HPDE6-E6E7 (cell line): Measurements from ENCODE around the gene ICAM4.
A peak's percentile ranks its signal among the peaks of the same experiment; 100 is the strongest.
"Not testable (repeated sequence)": the region's sequence is repeated elsewhere in the genome, so short reads cannot be mapped to it uniquely, and the experiment has no call there.

ENCODE experiments used
- DNase-seq: peaks from one replicate; pipeline ENCODE4 v3.0.0; 2011; ENCODE audit warnings: missing footprints; ENCODE audit errors: extremely low spot score

ICAM4 gene

GRCh38 chr19:10268071-10268470 is 18.7 kb upstream of the ICAM4 start:
- no peak for DNase-seq

DNA sequence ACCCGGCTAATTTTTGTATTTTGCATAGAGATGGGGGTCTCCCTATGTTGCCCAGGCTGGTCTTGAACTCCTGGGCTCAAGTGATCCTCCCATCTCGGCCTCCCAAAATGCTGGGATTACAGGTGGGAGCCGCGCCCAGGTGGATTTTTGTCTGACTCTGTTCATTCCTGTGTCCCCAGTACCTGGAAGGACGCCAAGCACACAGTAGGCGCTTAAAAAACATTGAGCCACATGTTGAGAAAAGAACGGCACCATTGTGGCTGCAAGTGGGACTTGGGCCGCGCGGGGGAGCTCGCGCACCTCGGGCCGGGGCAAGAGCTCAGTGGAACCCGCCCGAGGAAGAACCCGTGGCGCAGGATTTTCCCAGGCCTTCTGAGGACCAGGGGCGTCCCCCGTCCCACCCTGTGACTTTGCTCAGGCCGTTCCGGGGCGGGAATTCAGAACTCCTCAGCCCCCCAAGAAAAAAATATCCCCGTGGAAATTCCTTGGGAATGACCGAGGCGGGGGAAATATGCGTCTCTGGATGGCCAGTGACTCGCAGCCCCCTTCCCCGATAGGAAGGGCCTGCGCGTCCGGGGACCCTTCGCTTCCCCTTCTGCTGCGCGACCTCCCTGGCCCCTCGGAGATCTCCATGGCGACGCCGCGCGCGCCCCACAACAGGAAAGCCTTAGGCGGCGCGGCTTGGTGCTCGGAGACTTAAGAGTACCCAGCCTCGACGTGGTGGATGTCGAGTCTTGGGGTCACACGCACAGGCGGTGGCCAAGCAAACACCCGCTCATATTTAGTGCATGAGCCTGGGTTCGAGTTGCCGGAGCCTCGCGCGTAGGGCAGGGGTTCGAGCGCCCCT is 17.2 kb upstream of the ICAM4 start:
- DNase-seq: no peak

GRCh38 chr19:10270180-10270615 is 16.6 kb upstream of the ICAM4 start:
- DNase-seq: no peak

DNA sequence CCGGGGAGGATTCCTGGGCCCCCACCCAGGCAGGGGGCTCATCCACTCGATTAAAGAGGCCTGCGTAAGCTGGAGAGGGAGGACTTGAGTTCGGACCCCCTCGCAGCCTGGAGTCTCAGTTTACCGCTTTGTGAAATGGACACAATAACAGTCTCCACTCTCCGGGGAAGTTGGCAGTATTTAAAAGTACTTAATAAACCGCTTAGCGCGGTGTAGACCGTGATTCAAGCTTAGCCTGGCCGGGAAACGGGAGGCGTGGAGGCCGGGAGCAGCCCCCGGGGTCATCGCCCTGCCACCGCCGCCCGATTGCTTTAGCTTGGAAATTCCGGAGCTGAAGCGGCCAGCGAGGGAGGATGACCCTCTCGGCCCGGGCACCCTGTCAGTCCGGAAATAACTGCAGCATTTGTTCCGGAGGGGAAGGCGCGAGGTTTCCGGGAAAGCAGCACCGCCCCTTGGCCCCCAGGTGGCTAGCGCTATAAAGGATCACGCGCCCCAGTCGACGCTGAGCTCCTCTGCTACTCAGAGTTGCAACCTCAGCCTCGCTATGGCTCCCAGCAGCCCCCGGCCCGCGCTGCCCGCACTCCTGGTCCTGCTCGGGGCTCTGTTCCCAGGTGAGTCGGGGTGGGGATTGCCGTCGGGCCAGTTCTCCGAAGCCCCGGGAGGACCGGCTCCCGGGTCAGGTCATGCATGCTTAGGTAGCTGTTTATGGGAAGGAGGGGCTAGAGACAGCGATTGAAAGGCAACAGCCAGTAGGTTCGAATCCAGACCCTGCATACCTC is 15.9 kb upstream of the ICAM4 start, which contains the start of gene ICAM1:
Gene ICAM1, plus strand, starts transcription at position 505 of the 779 bp plus-strand sequence. Its CDS starts 40 bp downstream, at position 545.
- no peak for DNase-seq

GRCh38 chr19:10271543-10272086 is 15.1 kb upstream of the ICAM4 start:
- no peak for DNase-seq

DNA sequence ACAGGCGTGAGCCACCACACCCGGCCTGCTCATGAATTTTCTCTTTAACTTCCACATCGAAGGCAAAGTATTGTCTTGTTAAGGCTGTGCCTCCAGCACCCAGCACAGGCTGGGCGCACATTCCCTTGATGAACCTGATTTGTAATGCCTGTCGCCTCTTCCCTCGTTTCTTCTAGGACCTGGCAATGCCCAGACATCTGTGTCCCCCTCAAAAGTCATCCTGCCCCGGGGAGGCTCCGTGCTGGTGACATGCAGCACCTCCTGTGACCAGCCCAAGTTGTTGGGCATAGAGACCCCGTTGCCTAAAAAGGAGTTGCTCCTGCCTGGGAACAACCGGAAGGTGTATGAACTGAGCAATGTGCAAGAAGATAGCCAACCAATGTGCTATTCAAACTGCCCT is 12.2 kb upstream of the ICAM4 start:
- DNase-seq: no peak

DNA sequence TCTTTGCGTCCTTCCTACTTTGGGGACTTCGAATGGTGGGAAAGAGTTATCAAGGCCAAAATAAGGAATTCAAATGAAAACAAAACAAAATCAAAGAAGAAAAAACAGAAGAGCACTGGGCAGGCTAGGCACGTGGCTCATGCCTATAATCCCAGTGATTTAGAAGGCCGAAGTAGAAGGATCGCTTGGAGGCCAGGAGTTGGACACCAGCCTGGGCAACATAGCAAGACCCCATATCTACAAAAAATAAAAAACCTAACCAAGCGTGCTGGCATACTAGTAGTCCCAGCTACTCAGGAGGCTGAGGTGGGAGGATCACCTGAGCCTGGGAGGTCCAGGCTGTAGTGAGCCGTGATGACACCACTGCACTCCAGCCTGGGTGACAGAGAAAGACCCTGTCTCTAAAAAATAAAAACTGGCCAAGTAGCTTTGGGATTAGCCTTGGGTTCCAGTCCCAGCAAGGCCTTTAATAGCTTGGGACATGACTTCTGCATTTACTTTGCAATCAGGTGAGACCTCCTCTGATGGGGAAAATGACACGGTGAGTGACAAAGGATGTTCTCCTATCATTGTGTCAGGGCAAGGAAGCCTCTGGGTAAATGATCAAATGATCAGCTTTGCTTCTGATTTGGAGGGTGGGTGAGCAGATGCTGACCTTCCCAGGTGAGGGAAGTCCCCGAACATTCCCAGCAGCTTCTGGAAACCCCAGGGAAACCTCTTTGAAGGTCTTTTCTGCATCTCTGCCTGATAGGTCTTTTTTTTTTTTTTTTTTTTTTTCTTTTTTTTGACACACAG is 8.8 kb upstream of the ICAM4 start:
- DNase-seq: no peak

DNA sequence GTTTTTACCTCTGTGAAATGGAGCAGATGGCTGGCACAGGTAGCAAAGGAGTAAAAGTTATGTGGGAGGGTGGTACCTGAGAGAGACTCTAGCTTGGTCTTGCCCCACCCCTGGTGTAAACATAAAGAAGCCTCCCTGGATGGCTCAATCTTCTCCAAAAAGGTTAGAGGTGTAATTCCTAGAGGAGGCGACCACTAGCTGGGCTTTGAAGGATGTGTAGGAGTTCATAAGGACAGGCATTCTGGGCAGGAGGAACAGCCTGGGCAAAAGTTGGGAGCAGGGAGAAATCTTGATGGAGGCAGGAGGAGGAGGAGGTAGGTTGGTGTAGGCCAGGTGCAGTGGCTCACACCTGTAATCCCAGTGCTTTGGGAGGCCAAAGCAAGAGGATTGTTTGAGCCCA is 7.8 kb upstream of the ICAM4 start:
- DNase-seq: no peak

- DNase-seq: no peak
These were observed 6.9 kb upstream of the ICAM4 start for GRCh38 chr19:10279737-10280442.

DNA sequence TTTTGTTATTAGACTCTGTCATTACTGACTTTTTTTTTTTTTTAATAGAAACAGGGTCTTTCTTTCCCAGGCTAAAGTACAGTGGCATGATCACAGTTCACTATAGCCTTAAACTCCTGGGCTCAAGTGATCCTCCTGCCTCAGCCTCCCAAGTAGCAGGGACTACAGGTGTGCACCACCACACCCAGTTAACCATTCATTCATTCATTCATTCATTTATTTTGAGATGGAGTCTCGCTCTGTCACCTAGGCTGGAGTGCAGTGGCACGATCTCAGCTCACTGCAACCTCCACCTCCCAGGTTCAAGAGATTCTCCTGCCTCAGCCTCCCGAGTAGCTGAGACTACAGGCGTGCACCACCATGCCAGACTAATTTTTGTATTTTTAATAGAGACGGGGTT is 4.7 kb upstream of the ICAM4 start:
- DNase-seq: not testable (repeated sequence)

DNA sequence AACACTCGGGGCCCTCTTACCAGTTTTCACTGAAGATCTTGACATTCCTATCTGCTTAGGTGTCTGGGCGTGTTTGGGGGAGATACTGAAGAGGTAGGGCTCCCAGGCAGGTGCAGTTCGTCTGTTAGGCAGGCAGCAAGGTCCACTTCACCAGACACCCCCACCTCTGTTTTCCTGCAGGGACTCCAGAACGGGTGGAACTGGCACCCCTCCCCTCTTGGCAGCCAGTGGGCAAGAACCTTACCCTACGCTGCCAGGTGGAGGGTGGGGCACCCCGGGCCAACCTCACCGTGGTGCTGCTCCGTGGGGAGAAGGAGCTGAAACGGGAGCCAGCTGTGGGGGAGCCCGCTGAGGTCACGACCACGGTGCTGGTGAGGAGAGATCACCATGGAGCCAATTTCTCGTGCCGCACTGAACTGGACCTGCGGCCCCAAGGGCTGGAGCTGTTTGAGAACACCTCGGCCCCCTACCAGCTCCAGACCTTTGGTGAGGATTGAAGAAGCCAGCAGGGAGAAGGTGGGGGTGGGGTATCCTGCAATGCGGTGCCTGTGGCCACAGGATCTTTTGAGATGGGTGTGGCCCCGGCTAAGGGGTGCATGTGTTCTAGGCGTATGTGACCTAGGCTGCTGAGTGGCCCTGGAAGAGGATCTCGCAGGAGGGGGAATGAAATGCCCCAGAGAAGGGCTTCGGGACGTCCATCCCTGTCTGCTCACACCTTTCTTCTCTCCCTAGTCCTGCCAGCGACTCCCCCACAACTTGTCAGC is 3.3 kb upstream of the ICAM4 start:
- no peak for DNase-seq

GRCh38 chr19:10284065-10284959 is 2.4 kb upstream of the ICAM4 start:
- no peak for DNase-seq

DNA sequence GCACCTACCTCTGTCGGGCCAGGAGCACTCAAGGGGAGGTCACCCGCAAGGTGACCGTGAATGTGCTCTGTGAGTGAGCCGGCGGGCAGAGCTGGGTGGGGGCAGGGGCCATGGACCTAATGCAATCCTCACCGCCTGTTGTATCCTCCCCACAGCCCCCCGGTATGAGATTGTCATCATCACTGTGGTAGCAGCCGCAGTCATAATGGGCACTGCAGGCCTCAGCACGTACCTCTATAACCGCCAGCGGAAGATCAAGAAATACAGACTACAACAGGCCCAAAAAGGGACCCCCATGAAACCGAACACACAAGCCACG is 1.8 kb upstream of the ICAM4 start:
- DNase-seq: no peak

DNA sequence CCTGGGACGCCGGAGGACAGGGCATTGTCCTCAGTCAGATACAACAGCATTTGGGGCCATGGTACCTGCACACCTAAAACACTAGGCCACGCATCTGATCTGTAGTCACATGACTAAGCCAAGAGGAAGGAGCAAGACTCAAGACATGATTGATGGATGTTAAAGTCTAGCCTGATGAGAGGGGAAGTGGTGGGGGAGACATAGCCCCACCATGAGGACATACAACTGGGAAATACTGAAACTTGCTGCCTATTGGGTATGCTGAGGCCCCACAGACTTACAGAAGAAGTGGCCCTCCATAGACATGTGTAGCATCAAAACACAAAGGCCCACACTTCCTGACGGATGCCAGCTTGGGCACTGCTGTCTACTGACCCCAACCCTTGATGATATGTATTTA is 1.4 kb upstream of the ICAM4 start:
- DNase-seq: no peak

DNA sequence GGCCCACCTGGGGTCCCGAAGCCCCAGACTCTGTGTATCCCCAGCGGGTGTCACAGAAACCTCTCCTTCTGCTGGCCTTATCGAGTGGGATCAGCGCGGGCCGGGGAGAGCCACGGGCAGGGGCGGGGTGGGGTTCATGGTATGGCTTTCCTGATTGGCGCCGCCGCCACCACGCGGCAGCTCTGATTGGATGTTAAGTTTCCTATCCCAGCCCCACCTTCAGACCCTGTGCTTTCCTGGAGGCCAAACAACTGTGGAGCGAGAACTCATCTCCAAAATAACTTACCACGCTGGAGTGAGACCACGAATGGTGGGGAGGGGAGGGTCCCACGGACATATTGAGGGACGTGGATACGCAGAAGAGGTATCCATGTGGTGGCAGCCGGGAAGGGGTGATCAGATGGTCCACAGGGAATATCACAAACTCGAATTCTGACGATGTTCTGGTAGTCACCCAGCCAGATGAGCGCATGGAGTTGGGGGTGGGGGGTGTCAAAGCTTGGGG is 2.0 kb downstream of the ICAM4 start:
- DNase-seq: peak; percentile 86

- DNase-seq: peak; percentile 73
These were observed 2.5 kb downstream of the ICAM4 start for GRCh38 chr19:10289167-10289835.

DNA sequence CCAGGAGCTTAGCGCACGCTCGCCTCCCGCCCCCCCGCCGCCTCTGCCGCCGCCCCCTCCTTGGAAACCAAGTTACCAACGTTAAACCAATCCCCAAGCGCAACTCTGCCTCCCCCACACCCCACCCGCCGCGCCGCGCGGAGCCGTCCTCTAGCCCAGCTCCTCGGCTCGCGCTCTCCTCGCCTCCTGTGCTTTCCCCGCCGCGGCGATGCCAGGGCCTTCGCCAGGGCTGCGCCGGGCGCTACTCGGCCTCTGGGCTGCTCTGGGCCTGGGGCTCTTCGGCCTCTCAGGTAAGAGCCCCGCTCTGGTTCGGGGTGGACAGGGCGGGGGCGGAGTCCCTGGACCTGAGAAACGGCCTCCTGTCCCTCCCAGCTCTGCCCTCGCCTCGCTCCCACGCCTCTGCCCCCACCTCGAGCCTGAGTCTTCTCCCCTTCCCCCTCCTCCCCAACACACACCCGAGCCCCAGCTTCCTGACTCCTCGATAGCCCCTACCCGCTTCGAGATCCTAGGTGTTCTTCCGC is 3.1 kb downstream of the ICAM4 start, which contains the start of gene ICAM5:
Gene ICAM5, plus strand, starts transcription at position 117 of the 521 bp plus-strand sequence. Its CDS starts 92 bp downstream, at position 209.
- DNase-seq: no peak

DNA sequence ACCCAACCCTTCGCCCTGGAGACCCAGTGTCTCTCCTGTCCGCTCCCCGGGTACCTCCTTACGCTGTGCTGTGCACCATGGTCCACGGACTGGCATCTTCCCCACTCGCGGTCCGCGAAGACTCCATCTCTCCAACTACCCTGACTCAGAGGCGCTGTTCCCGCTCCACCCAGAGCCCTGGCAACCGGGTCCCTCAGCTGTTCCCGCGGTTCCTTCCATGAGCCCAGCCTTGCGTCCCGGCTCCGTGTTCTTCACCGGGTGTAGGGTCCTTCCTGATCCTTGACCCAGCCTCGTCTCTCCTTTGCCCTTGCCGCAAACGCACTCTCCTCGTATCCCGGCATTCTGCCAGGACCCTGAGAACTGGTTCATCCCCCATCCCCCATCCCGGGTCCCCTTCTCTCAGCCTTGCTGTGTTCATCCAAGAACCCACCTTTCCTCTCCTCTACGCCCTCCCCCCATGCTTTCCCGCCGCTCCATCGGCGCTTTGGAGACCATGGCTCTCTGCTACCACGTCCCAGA is 3.7 kb downstream of the ICAM4 start:
- no peak for DNase-seq
